OCI-LY1 (cell line): ENCODE results near the gene XYLT1.

ENCODE experiments used
- H2AFZ ChIP-seq: fragments of 200-600 bp; sonication (generic), shearing (Covaris generic); 2 replicates; pipeline ENCODE4 v1.6.0; 2014; ENCODE audit warnings: antibody characterized with exemption, mild to moderate bottlenecking, low read length
- H3F3A ChIP-seq: fragments of 200-600 bp; sonication (generic), shearing (Covaris generic); 2 replicates; pipeline ENCODE4 v1.6.0; 2014; ENCODE audit warnings: mild to moderate bottlenecking, antibody characterized with exemption, low read length, moderate library complexity; ENCODE audit not compliant: insufficient read depth
- H3K27ac ChIP-seq: fragments of 200-600 bp; sonication (generic); 2 replicates; pipeline ENCODE4 v1.5.1; 2014; ENCODE audit warnings: low read length, mixed run types, mild to moderate bottlenecking, low read depth; ENCODE audit not compliant: poor library complexity, severe bottlenecking
- H3K27me3 ChIP-seq: fragments of 200-600 bp; sonication (generic); 2 replicates; pipeline ENCODE4 v1.6.0; 2014; ENCODE audit warnings: antibody characterized with exemption, mild to moderate bottlenecking, low read length, moderate library complexity; ENCODE audit not compliant: insufficient read depth
- H3K36me3 ChIP-seq: fragments of 200-600 bp; sonication (generic); 2 replicates; pipeline ENCODE4 v1.6.1; 2014; ENCODE audit warnings: mild to moderate bottlenecking, antibody characterized with exemption, low read length, moderate library complexity, mixed read lengths; ENCODE audit not compliant: insufficient read depth
- H3K4me1 ChIP-seq: fragments of 200-600 bp; sonication (generic); 2 replicates; pipeline ENCODE4 v1.5.1; 2014; ENCODE audit warnings: mild to moderate bottlenecking, low read length, moderate library complexity; ENCODE audit not compliant: insufficient read depth, severe bottlenecking
- H3K4me2 ChIP-seq: fragments of 200-600 bp; sonication (generic), shearing (Covaris generic); 2 replicates; pipeline ENCODE4 v1.6.1; 2014; ENCODE audit warnings: low read length
- H3K4me3 ChIP-seq: fragments of 200-600 bp; sonication (generic); 2 replicates; pipeline ENCODE4 v1.5.1; 2014; ENCODE audit warnings: low read length, low read depth, mild to moderate bottlenecking, mixed read lengths; ENCODE audit not compliant: poor library complexity, severe bottlenecking
- H3K79me2 ChIP-seq: fragments of 200-600 bp; shearing (Covaris generic); 2 replicates; pipeline ENCODE4 v1.6.1; 2016; ENCODE audit warnings: mixed run types, low read length, mixed read lengths; ENCODE audit not compliant: insufficient read depth
- H3K9ac ChIP-seq: fragments of 200-600 bp; sonication (generic), shearing (Covaris generic); 2 replicates; pipeline ENCODE4 v1.6.1; 2014; ENCODE audit warnings: mild to moderate bottlenecking, low read length, mixed read lengths
- H3K9me2 ChIP-seq: fragments of 200-600 bp; sonication (generic), shearing (Covaris generic); 2 replicates; pipeline ENCODE4 v1.6.1; 2014; ENCODE audit warnings: low read depth, mild to moderate bottlenecking, low read length, mixed read lengths
- H3K9me3 ChIP-seq: fragments of 200-600 bp; shearing (Covaris generic); 2 replicates; pipeline ENCODE4 v1.6.1; 2014; ENCODE audit warnings: low read length, mixed read lengths
- H4K20me1 ChIP-seq: fragments of 200-600 bp; sonication (generic), shearing (Covaris generic); 2 replicates; pipeline ENCODE4 v1.6.0; 2016; ENCODE audit warnings: mild to moderate bottlenecking, low read length; ENCODE audit not compliant: insufficient read depth
- CTCF ChIP-seq: fragments of 200-600 bp; sonication (generic), shearing (Covaris generic); IDR thresholded peaks from 2 replicates; pipeline ENCODE4 v1.5.1; 2017; ENCODE audit warnings: mild to moderate bottlenecking, antibody characterized with exemption, low read length, moderate library complexity, mixed read lengths
- EZH2 ChIP-seq: fragments of 200-600 bp; sonication (generic), shearing (Covaris generic); IDR thresholded peaks from 2 replicates; pipeline ENCODE4 v1.8.0; 2017; ENCODE audit warnings: borderline replicate concordance, mixed run types, mild to moderate bottlenecking, antibody characterized with exemption, low read length, moderate library complexity, mixed read lengths

The XYLT1 gene

DNA sequence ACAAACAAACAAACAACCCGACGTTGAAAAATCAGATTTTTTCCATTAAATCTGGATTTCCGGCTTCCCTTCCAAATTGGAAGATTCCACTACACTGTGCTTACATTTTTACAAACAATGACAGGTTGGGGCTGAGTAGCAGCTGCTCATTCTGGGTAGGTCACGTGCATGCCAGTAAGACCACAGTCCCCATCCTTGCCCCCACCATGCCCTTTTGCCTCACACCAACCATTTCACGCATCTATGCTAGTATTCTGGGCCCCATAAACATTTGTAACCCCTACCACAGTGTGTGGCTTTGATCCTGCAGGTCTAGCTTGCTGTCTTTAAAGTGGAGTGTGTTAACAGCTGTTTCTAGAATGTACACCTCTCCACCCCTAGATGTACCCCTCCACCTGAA lies 366.1 kb downstream of the XYLT1 start:
- Histone ChIP-seq H3K36me3 (peaks cover 4% of the 10 kb centered on the region), H3K79me2 (no peaks in the 10 kb centered on the region), H3K27me3 (no peaks in the 10 kb centered on the region), H4K20me1 (no peaks in the 10 kb centered on the region), H3K4me3 (no peak overlapping the region), H3F3A (no peaks in the 10 kb centered on the region), H3K9me2 (no peaks in the 10 kb centered on the region), H2AFZ (no peak overlapping the region), H3K9me3 (no peaks in the 10 kb centered on the region), H3K4me2 (no peak overlapping the region), H3K4me1 (no peaks in the 10 kb centered on the region), H3K9ac (no peak overlapping the region), H3K27ac (no peak overlapping the region)
- TF ChIP-seq EZH2 (no peak), CTCF (no peak)

DNA sequence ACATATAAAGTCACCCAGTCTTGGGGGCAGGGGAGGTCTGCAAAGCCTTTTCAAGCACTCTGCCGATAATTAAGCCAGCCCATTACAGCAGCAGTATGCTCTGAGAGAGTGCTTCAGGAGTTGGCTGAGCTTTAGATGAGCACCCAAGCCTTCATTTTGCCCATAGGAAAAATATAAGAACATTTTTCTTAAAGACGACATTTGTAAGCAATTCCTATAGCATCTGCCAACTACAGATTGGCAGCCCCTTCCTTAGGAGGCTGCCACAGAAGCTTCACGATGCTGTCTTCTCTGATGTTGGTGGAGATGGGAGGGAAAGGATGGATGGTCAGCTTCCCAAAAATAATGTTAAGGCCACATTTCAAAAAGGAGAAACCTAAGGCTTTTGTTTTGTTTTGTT lies 367.5 kb downstream of the XYLT1 start:
- Histone ChIP-seq H3F3A (no peaks in the 10 kb centered on the region), H3K79me2 (no peaks in the 10 kb centered on the region), H3K9me2 (no peaks in the 10 kb centered on the region), H3K36me3 (no peaks in the 10 kb centered on the region), H3K4me3 (no peak overlapping the region), H2AFZ (no peak overlapping the region), H3K27me3 (no peaks in the 10 kb centered on the region), H3K4me2 (no peak overlapping the region), H3K27ac (no peak overlapping the region), H3K4me1 (no peaks in the 10 kb centered on the region), H4K20me1 (no peaks in the 10 kb centered on the region), H3K9ac (no peak overlapping the region), H3K9me3 (no peaks in the 10 kb centered on the region)
- TF ChIP-seq CTCF (no peak), EZH2 (no peak)

DNA sequence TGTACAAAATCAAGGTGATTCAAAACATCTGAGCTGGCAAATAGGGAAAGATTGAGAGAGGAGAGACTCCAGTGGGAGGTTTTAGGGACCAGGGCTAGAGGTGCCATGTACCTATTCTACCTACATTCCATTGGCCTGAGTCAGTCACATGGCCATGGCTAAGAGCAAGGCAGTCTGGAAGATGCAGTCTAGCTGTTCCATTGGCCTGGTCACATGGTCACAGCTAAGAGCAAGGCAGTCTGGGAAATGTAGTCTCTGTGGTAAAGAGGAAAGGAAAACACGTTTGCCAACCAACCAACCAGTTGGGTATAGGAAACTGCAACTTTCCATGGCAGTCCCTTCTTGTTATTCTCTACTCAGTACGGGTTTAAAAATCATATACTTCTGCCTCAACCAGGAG lies 369.1 kb downstream of the XYLT1 start:
- Histone ChIP-seq H3K36me3 (no peaks in the 10 kb centered on the region), H3K9me3 (no peaks in the 10 kb centered on the region), H3K4me2 (no peak overlapping the region), H3K9ac (no peak overlapping the region), H3K4me3 (no peak overlapping the region), H2AFZ (no peak overlapping the region), H3K27ac (no peak overlapping the region), H3K27me3 (no peaks in the 10 kb centered on the region), H4K20me1 (no peaks in the 10 kb centered on the region), H3K9me2 (no peaks in the 10 kb centered on the region), H3K79me2 (no peaks in the 10 kb centered on the region), H3K4me1 (no peaks in the 10 kb centered on the region), H3F3A (no peaks in the 10 kb centered on the region)
- no peak for TF ChIP-seq CTCF
- no peak for TF ChIP-seq EZH2
